Muscle layer of colon (tissue), 2 donors: ENCODE measurements around the gene AHCY.
"Not testable (repeated sequence)": the region's sequence is repeated elsewhere in the genome, so short reads cannot be mapped to it uniquely, and the experiment has no call there.

Source experiments
- H3K27ac ChIP-seq: one replicate; pipeline ENCODE4 v1.7.0; 2013; ENCODE audit warnings: low read depth, mild to moderate bottlenecking, low read length, moderate library complexity
- H3K27me3 ChIP-seq, 2 donors: one replicate each; pipeline ENCODE4 v1.7.0; 2013; ENCODE audit warnings: low read length in 2 of 2, mild to moderate bottlenecking in 2 of 2; ENCODE audit not compliant: insufficient read depth in 2 of 2, control insufficient read depth in 1 of 2
- H3K36me3 ChIP-seq: one replicate; pipeline ENCODE4 v1.7.0; 2013; ENCODE audit warnings: mild to moderate bottlenecking, low read length; ENCODE audit not compliant: insufficient read depth
- H3K4me1 ChIP-seq: one replicate; pipeline ENCODE4 v1.7.0; 2013; ENCODE audit warnings: mild to moderate bottlenecking, low read length; ENCODE audit not compliant: insufficient read depth
- H3K4me3 ChIP-seq, 2 donors: one replicate each; pipeline ENCODE4 v1.7.0; 2013; ENCODE audit warnings: low read length in 2 of 2, low read depth in 1 of 2, mild to moderate bottlenecking in 1 of 2, moderate library complexity in 1 of 2
- H3K9ac ChIP-seq: one replicate; pipeline ENCODE4 v1.7.0; 2013; ENCODE audit warnings: low read length
- H3K9me3 ChIP-seq: one replicate; pipeline ENCODE4 v1.7.0; 2013; ENCODE audit warnings: mild to moderate bottlenecking, low read length
- donor health status: abdominal sarcoma.
- donor health status: Adenocarcinoma of cecum.

Gene AHCY

GRCh38 chr20:34264141-34264540 is 39.0 kb downstream of the AHCY start:
- no peaks in the 10 kb centered on the region for H3K27me3 ChIP-seq
- H3K9me3 ChIP-seq = no peaks in the 10 kb centered on the region
- H3K36me3 ChIP-seq = no peaks in the 10 kb centered on the region
- H3K9ac ChIP-seq = no peak overlapping the region
- peaks cover 6% of the 10 kb centered on the region for H3K4me1 ChIP-seq
- no peak overlapping the region for H3K4me3 ChIP-seq
- H3K27ac ChIP-seq = no peak overlapping the region

GRCh38 chr20:34263468-34263867 is 39.7 kb downstream of the AHCY start:
- H3K27me3 ChIP-seq, H3K4me3 ChIP-seq, H3K4me1 ChIP-seq, H3K36me3 ChIP-seq, H3K9ac ChIP-seq, H3K27ac ChIP-seq, H3K9me3 ChIP-seq: not testable (repeated sequence)

- Histone ChIP-seq H3K27me3 (no peaks in the 10 kb centered on the region), H3K9ac (no peak overlapping the region), H3K9me3 (no peaks in the 10 kb centered on the region), H3K4me3 (no peak overlapping the region), H3K36me3 (no peaks in the 10 kb centered on the region), H3K4me1 (peaks cover 6% of the 10 kb centered on the region), H3K27ac (no peak overlapping the region)
These were observed 40.5 kb downstream of the AHCY start for GRCh38 chr20:34262488-34263288.

DNA sequence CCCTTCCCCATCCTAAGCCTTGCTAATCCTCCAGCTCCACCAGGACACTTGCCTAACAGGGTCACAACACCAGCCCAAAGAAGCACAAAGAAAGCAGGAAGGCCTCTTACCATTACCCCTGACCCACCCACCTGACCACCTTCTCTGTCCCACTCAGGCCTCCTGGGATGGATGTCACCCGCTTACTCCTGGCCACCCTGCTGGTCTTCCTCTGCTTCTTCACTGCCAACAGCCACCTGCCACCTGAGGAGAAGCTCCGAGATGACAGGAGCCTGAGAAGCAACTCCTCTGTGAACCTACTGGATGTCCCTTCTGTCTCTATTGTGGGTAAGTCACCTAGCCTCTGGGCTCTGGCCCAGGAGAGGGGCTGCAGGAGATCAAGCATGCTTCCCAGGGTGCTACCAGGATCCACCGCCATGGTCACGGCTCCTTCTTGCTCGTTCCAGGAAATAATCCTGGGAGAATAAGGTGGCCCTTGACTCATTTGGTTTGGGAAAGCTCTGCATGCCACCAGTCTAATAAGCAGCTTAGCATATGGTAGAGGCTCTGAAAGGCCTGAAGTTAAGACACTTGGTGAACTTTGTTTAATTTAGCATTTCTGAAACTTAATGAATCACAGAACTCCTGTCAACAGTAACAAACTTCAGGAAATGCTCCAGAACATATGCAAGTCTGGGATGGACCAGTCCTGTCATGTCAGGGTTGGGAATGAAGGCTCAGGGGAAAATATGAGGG is 42.8 kb downstream of the AHCY start:
- peaks cover 6% of the 10 kb centered on the region for H3K4me1 ChIP-seq
- H3K9ac ChIP-seq = no peak overlapping the region
- H3K27me3 ChIP-seq = no peaks in the 10 kb centered on the region
- no peaks in the 10 kb centered on the region for H3K9me3 ChIP-seq
- H3K4me3 ChIP-seq = no peak overlapping the region
- no peak overlapping the region for H3K27ac ChIP-seq
- no peaks in the 10 kb centered on the region for H3K36me3 ChIP-seq

- no peaks in the 10 kb centered on the region for H3K9me3 ChIP-seq
- H3K27ac ChIP-seq = no peak overlapping the region
- no peaks in the 10 kb centered on the region for H3K36me3 ChIP-seq
- H3K4me3 ChIP-seq = no peak overlapping the region
- no peaks in the 10 kb centered on the region for H3K4me1 ChIP-seq
- H3K27me3 ChIP-seq = no peaks in the 10 kb centered on the region
- H3K9ac ChIP-seq = no peak overlapping the region
These were observed 46.5 kb downstream of the AHCY start for GRCh38 chr20:34256629-34257124.

DNA sequence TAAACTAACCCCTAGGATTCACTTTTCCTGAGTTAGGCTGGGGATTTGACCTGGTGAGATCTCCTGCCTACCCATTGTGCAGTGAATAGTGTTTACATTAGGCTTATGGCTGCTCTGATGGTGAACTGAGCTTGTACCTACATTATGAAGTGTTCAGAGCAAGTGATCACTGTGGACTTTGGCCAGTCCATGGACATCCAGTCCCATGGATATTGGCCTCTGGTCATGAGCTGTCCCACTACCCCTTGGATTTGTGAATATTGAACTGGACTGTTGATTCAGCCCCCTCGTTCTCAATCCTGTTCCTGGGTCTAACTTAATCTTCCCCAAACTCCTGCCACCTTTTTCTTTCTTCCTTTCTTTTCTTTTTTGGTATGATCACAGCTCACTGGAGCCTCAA is 48.2 kb downstream of the AHCY start:
- Histone ChIP-seq H3K9me3 (no peaks in the 10 kb centered on the region), H3K27me3 (no peaks in the 10 kb centered on the region), H3K4me1 (no peaks in the 10 kb centered on the region), H3K36me3 (no peaks in the 10 kb centered on the region), H3K9ac (no peak overlapping the region), H3K4me3 (no peak overlapping the region), H3K27ac (no peak overlapping the region)

DNA sequence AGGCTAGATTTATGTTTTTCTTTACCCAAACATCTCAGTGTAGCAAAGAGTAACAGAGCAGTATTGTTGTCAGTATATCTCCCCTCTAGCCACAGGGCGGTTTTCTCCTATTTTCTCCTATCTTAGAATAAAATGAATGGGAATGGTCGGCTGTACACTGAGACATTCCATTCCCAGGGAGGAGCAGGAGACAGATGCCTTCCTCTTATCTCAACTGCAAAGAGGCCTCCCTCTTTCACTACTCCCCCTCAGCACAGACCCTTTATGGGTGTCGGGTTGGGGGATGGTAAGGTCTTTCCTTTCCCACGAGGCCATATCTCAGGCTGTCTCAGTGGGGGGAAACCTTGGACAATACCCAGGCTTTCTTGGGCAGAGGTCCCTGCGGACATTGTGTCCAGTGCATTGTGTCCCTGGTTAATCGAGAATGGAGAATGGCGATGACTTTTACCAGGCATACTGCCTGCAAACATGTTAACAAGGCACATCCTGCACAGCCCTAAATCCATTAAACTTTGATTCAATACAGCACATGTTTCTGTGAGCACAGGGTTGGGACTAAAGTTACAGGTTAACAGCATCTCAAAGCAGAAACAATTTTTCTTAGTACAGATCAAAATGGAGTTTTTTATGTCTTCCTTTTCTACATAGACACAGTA is 50.6 kb downstream of the AHCY start:
- H3K9me3 ChIP-seq, H3K27me3 ChIP-seq, H3K4me1 ChIP-seq, H3K9ac ChIP-seq, H3K36me3 ChIP-seq, H3K4me3 ChIP-seq, H3K27ac ChIP-seq: not testable (repeated sequence)

DNA sequence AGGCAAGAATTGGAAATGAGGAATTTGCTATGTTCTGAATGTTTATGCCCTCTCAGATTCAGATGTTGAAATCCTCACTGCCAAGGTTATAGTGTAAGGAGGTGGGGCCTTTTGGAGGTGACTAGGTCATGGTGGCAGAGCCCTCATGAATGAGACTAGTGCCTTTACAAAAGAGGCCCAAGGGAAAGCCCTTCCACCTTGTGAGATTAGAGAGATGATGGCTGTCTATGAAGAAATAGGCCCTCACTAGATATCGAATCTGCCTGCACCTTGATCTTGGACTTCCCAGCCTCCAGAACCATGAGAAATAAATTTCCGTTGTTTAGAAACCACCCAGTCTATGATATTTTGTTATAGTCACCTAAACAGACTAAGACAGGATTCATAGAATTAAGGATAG is 51.5 kb downstream of the AHCY start:
- no peaks in the 10 kb centered on the region for H3K4me1 ChIP-seq
- no peaks in the 10 kb centered on the region for H3K36me3 ChIP-seq
- H3K9me3 ChIP-seq = no peaks in the 10 kb centered on the region
- no peaks in the 10 kb centered on the region for H3K27me3 ChIP-seq
- no peak overlapping the region for H3K27ac ChIP-seq
- no peak overlapping the region for H3K4me3 ChIP-seq
- no peak overlapping the region for H3K9ac ChIP-seq

DNA sequence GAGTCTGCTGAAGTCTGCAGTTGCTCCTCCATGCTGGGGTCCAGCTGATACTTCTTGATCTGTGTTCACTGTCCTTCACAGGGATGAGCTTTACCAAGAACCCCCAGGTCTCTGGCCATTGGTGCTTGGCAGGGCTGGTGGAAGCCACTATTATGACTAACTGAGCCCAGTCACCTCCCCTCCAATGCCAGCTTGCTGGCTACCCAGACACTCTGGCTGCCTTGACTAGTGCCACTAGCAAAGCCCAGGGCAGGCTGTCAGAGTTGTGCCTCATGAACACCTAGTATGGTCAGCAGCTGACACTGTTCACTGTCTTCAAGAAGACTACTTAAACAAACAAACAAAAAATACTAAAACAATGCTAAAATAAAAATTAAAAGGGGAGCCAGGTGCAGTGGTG is 53.1 kb downstream of the AHCY start:
- H3K27ac ChIP-seq = no peak overlapping the region
- H3K9me3 ChIP-seq = no peaks in the 10 kb centered on the region
- no peak overlapping the region for H3K9ac ChIP-seq
- H3K4me3 ChIP-seq = no peak overlapping the region
- no peaks in the 10 kb centered on the region for H3K36me3 ChIP-seq
- no peaks in the 10 kb centered on the region for H3K4me1 ChIP-seq
- H3K27me3 ChIP-seq = no peaks in the 10 kb centered on the region

DNA sequence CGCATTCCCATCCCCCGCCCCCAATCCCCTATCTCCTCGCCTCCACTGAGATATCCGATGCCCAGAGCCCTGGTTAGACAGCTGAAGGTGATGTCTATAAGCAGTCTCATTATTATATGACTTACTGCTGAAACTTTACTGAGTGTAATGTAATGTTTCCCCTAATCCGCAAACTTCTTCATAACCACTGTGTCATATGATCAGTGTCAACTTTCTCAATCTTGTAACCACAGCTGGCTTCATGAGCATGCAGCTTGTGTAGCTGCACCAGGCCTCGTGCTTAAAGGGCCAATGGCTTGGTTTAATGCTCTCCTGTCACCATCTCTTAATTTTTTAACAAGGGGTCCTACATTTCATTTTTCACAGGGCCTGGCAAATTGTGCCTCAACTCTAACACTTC is 53.9 kb downstream of the AHCY start:
- H3K9me3 ChIP-seq = no peaks in the 10 kb centered on the region
- H3K27ac ChIP-seq = no peak overlapping the region
- no peaks in the 10 kb centered on the region for H3K27me3 ChIP-seq
- no peak overlapping the region for H3K9ac ChIP-seq
- no peak overlapping the region for H3K4me3 ChIP-seq
- no peaks in the 10 kb centered on the region for H3K36me3 ChIP-seq
- no peaks in the 10 kb centered on the region for H3K4me1 ChIP-seq

DNA sequence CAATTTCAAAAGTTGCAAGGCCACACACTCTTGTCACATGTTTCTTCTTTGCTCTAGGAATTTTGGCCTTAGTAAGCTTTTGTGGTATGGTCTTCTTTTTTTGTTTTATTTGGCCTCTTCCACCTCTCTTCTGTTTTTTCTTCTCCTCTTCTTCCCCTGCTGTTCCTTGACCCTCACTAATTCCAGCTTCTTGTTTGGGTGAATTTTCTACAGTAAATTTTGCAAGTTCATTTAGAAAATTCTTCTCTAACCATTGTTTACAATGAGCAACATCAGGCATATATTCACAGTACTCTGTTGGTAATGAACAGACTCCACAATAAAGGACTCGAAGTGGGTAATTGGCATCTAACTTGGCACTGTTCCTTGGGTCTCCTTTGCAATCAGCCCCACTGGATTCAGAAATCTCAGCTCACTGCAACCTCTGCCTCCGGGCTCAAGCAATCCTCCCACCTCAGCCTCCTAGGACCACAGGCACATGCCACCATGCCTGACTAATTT is 57.0 kb downstream of the AHCY start:
- Histone ChIP-seq H3K27me3 (no peaks in the 10 kb centered on the region), H3K4me1 (no peaks in the 10 kb centered on the region), H3K9me3 (no peaks in the 10 kb centered on the region), H3K4me3 (no peak overlapping the region), H3K9ac (no peak overlapping the region), H3K36me3 (no peaks in the 10 kb centered on the region), H3K27ac (no peak overlapping the region)
